CD14-positive monocyte (primary cell): Measurements from ENCODE around the gene MINPP1. TPM values are rescaled to one million over a fixed set of nuclear protein-coding genes. Genes with fewer than 3 reads are reported as not detected.

Experiments
- DNase-seq, 3 donors: peaks; one replicate each; pipeline ENCODE4 v3.0.0-alpha.2; 2011 to 2022
- H2AFZ ChIP-seq: 2 replicates; pipeline ENCODE4 v1.6.0; 2012; ENCODE audit warnings: mild to moderate bottlenecking, low read depth, low read length, inconsistent platforms; ENCODE audit not compliant: insufficient read depth, poor library complexity, severe bottlenecking
- H3K27ac ChIP-seq, 2 donors: 1 replicate in 1 of 2; 2 replicates in 1 of 2; pipeline ENCODE4 v1.5.1; 2012 to 2013; ENCODE audit warnings: low read length in 2 of 2, control low read depth in 1 of 2, inconsistent platforms in 1 of 2, low read depth in 1 of 2, mild to moderate bottlenecking in 1 of 2
- H3K27me3 ChIP-seq, 2 donors: one replicate each; pipeline versions ENCODE4 v1.6.0 to v1.6.1; 2011 to 2013; ENCODE audit warnings: low read length in 2 of 2; ENCODE audit not compliant: control insufficient read depth in 2 of 2, insufficient read depth in 2 of 2
- H3K36me3 ChIP-seq, 2 donors: replicated peaks in 1 of 2; 1 replicate in 1 of 2; 2 replicates in 1 of 2; pipeline versions ENCODE4 v1.5.1 to v1.6.1; 2012 to 2013; ENCODE audit warnings: low read length in 2 of 2, control low read depth in 1 of 2, inconsistent platforms in 1 of 2, mild to moderate bottlenecking in 1 of 2; ENCODE audit not compliant: insufficient read depth in 2 of 2, control insufficient read depth in 1 of 2
- H3K4me1 ChIP-seq, 2 donors: 1 replicate in 1 of 2; 2 replicates in 1 of 2; pipeline versions ENCODE4 v1.5.1 to v1.6.1; 2012 to 2013; ENCODE audit warnings: low read length in 2 of 2, control low read depth in 1 of 2, inconsistent platforms in 1 of 2, mild to moderate bottlenecking in 1 of 2, moderate library complexity in 1 of 2; ENCODE audit not compliant: insufficient read depth in 2 of 2, control insufficient read depth in 1 of 2
- H3K4me2 ChIP-seq: replicated peaks from 2 replicates; pipeline ENCODE3; 2012; ENCODE audit warnings: low read length, moderate library complexity, mild to moderate bottlenecking; ENCODE audit not compliant: poor library complexity, severe bottlenecking; ENCODE audit errors: extremely low read depth
- H3K4me3 ChIP-seq, 3 experiments: fragments of 200-600 bp in 1 of 3; sonication (generic) in 1 of 3; replicated peaks in 1 of 3; 1 replicate in 2 of 3; 2 replicates in 1 of 3; pipeline ENCODE4 v1.5.1; 2011 to 2013; ENCODE audit warnings: low read length in 3 of 3, mild to moderate bottlenecking in 3 of 3, control low read depth in 2 of 3, low read depth in 2 of 3, inconsistent platforms in 1 of 3, moderate library complexity in 1 of 3
- H3K79me2 ChIP-seq: 2 replicates; pipeline ENCODE4 v1.6.0; 2012; ENCODE audit warnings: mild to moderate bottlenecking, control low read depth, inconsistent platforms, low read length, moderate library complexity; ENCODE audit not compliant: insufficient read depth
- H3K9ac ChIP-seq: 2 replicates; pipeline ENCODE4 v1.6.0; 2017; ENCODE audit warnings: low read length, mild to moderate bottlenecking; ENCODE audit not compliant: insufficient read depth, poor library complexity, severe bottlenecking
- H3K9me3 ChIP-seq, 2 donors: replicated peaks in 1 of 2; 1 replicate in 1 of 2; 2 replicates in 1 of 2; pipeline versions ENCODE4 v1.5.1 to v1.6.1; 2012 to 2013; ENCODE audit warnings: low read length in 2 of 2, control low read depth in 1 of 2; ENCODE audit not compliant: control insufficient read depth in 1 of 2, insufficient read depth in 1 of 2
- H4K20me1 ChIP-seq: 2 replicates; pipeline ENCODE4 v1.6.0; 2012; ENCODE audit warnings: mild to moderate bottlenecking, low read length, control low read depth, moderate library complexity; ENCODE audit not compliant: insufficient read depth
- H3K27ac Mint-ChIP-seq, 7 donors: one replicate each; pipeline ENCODE4 v1.8.0; 2020; ENCODE audit warnings: mild to moderate bottlenecking in 7 of 7, mixed read lengths in 7 of 7, moderate library complexity in 6 of 7, inconsistent platforms in 2 of 7
- H3K27me3 Mint-ChIP-seq, 3 donors: one replicate each; pipeline ENCODE4 v1.8.0; 2021 to 2022; ENCODE audit warnings: low read depth in 3 of 3, mild to moderate bottlenecking in 3 of 3, mixed read lengths in 3 of 3, moderate library complexity in 3 of 3, inconsistent platforms in 1 of 3
- H3K36me3 Mint-ChIP-seq, 2 donors: one replicate each; pipeline ENCODE4 v1.8.0; 2020; ENCODE audit warnings: mixed read lengths in 2 of 2, inconsistent platforms in 1 of 2, mild to moderate bottlenecking in 1 of 2
- H3K4me1 Mint-ChIP-seq: one replicate; pipeline ENCODE4 v1.8.0; 2020; ENCODE audit warnings: mild to moderate bottlenecking, mixed read lengths
- H3K4me3 Mint-ChIP-seq, 2 donors: one replicate each; pipeline ENCODE4 v1.8.0; 2020; ENCODE audit warnings: mild to moderate bottlenecking in 2 of 2, mixed read lengths in 2 of 2, moderate library complexity in 1 of 2
- H3K9me3 Mint-ChIP-seq, 7 donors: one replicate each; pipeline ENCODE4 v1.8.0; 2020 to 2022; ENCODE audit warnings: mixed read lengths in 7 of 7, mild to moderate bottlenecking in 6 of 7, moderate library complexity in 6 of 7, inconsistent platforms in 2 of 7
- WGBS: methylation state at CpG from one replicate; pipeline ENCODE4 v1.1.5; 2013; ENCODE audit warnings: missing lambda C conversion rate; ENCODE audit not compliant: insufficient coverage; 5-methylcytosine and 5-hydroxymethylcytosine counted together
- intact Hi-C, 2 donors: fragments of 100-400 bp; cut with micrococcal nuclease; formaldehyde crosslinking; loops; one replicate each; pipeline versions ENCODE4 v1.15.0 to v1.15.1; 2023
- polyA plus RNA-seq, 3 donors: library from polyadenylated mRNA; depleted of rRNA in 1 of 3; unstranded in 2 of 3; stranded (reverse) in 1 of 3; fragments of 300-500 nt in 2 of 3; fragments of >200 nt in 1 of 3; fragmentation: Illumina TruSeq in 2 of 3; gene quantifications; 1 replicate in 2 of 3; 2 replicates in 1 of 3; pipeline ENCODE4 v1.2.3, GENCODE V29; 2012 to 2021
- TF ChIP-seq, protein P1 (sequence below): fragments of 200-600 bp; IDR thresholded peaks from one replicate; pipeline ENCODE4 v1.8.0; 2022; ENCODE audit warnings: antibody characterized with exemption, mild to moderate bottlenecking

The MINPP1 gene
- polyA plus RNA-seq, 3 donors: 1.7 to 9.7 (median 9.0) TPM

DNA sequence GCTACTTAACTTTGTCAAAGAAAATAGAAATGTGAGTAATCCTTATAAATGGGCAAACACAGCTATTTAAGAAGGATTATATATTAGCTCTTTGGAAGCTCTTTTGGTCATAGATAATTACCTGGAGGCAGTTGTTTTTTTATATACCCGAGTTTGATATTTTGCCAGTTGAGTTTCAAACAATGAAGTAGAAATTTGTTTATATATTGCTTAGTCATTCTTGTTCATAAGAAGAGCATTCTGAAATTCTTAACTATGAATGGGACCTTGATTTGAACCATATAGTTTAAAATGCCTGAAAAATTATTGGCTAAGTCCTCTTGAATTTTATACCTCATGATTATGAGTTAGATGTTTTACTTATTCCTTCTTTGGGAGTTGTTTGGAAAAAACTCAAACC, 36.4 kb downstream of the MINPP1 start:
- DNase-seq: no peak
- Histone ChIP-seq H3K27me3 (no peaks in the 10 kb centered on the region), H3K4me1 (peaks cover 5 to 6% of the 10 kb centered on the region in 2 donors), H3K4me2 (no peak overlapping the region), H4K20me1 (no peaks in the 10 kb centered on the region), H3K4me3 (no peak overlapping the region), H3K27ac (no peak overlapping the region), H2AFZ (no peak overlapping the region), H3K9ac (no peak overlapping the region), H3K79me2 (no peaks in the 10 kb centered on the region), H3K36me3 (peaks cover 3 to 19% of the 10 kb centered on the region in 2 donors), H3K9me3 (peaks cover 10 to 20% of the 10 kb centered on the region in 2 donors)
- no peak overlapping the region for H3K27ac Mint-ChIP-seq
- no CpG with 5 or more reads among the region's 1 CpG for WGBS
- TF ChIP-seq, protein P1, sequence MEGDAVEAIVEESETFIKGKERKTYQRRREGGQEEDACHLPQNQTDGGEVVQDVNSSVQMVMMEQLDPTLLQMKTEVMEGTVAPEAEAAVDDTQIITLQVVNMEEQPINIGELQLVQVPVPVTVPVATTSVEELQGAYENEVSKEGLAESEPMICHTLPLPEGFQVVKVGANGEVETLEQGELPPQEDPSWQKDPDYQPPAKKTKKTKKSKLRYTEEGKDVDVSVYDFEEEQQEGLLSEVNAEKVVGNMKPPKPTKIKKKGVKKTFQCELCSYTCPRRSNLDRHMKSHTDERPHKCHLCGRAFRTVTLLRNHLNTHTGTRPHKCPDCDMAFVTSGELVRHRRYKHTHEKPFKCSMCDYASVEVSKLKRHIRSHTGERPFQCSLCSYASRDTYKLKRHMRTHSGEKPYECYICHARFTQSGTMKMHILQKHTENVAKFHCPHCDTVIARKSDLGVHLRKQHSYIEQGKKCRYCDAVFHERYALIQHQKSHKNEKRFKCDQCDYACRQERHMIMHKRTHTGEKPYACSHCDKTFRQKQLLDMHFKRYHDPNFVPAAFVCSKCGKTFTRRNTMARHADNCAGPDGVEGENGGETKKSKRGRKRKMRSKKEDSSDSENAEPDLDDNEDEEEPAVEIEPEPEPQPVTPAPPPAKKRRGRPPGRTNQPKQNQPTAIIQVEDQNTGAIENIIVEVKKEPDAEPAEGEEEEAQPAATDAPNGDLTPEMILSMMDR: no peak
- intact Hi-C loops: no loop called here
- H3K27me3 Mint-ChIP-seq: no peaks in the 10 kb centered on the region
- peaks cover 10% of the 10 kb centered on the region for H3K4me1 Mint-ChIP-seq
- peaks cover 40% of the 10 kb centered on the region in 2 donors for H3K36me3 Mint-ChIP-seq
- peaks cover 10 to 24% (median 13%) of the 10 kb centered on the region in 7 donors for H3K9me3 Mint-ChIP-seq
- H3K4me3 Mint-ChIP-seq: no peak overlapping the region

DNA sequence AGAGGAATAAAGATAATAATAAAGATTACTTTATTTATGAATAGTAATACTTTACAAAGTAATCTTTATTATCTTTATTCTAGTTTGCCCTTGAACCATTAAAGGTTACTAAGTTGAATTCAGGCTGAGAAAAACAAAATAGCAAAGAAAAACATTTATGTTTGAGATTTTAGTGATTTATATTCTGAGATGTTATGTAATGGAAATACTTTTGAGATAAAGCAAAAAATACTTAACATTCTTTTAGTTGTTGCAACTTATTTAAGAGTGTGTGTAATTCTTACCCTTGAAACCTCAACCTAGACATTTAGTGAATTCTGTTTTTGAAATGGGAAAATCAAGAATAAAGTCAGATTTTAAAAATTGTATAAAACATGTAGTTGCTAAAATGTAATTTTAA, 40.0 kb downstream of the MINPP1 start:
- no peak overlapping the region for H3K4me3 Mint-ChIP-seq
- Histone ChIP-seq H3K9ac (no peak overlapping the region), H3K36me3 (peaks cover 1 to 19% of the 10 kb centered on the region in 2 donors), H2AFZ (no peak overlapping the region), H3K9me3 (peaks cover 10 to 20% of the 10 kb centered on the region in 2 donors), H3K27me3 (no peaks in the 10 kb centered on the region), H3K27ac (no peak overlapping the region), H3K4me1 (peaks cover 16 to 17% of the 10 kb centered on the region in 2 donors), H3K79me2 (no peaks in the 10 kb centered on the region), H3K4me2 (no peak overlapping the region), H3K4me3 (no peak overlapping the region), H4K20me1 (no peaks in the 10 kb centered on the region)
- no peaks in the 10 kb centered on the region for H3K27me3 Mint-ChIP-seq
- H3K4me1 Mint-ChIP-seq: peaks cover 22% of the 10 kb centered on the region
- TF ChIP-seq, protein P1: no peak
- no peak overlapping the region for H3K27ac Mint-ChIP-seq
- peaks cover 10 to 22% (median 13%) of the 10 kb centered on the region in 7 donors for H3K9me3 Mint-ChIP-seq
- intact Hi-C loops: no loop called here
- no peak for DNase-seq
- peaks cover 32 to 36% of the 10 kb centered on the region in 2 donors for H3K36me3 Mint-ChIP-seq
